K562 (cell line): ENCODE data around the gene LTBP1.

Experiments used
- ATF1 ChIP-seq, 2 experiments: fragments of 450-650 bp in 1 of 2; IDR thresholded peaks; 2 replicates each; pipeline ENCODE4 v1.6.1; 2016; ENCODE audit warnings: missing compliant biosample characterization in 1 of 2, missing genetic modification characterization in 1 of 2
- CHD1 ChIP-seq: fragments of 200-600 bp; sonication (generic); IDR thresholded peaks from one replicate; pipeline ENCODE4 v1.6.1; 2012; ENCODE audit warnings: mild to moderate bottlenecking, moderate library complexity, low read length, inconsistent platforms
- EP300 ChIP-seq: IDR thresholded peaks from 2 replicates; pipeline ENCODE4 v1.6.1; 2012; ENCODE audit warnings: low read length, improper control_type of control experiment
- HNRNPH1 ChIP-seq: fragments of 200-400 bp; formaldehyde crosslinking; optimal IDR thresholded peaks from 2 replicates; pipeline ENCODE3; 2017; ENCODE audit warnings: low read depth, mild to moderate bottlenecking, low read length, moderate library complexity
- JUND ChIP-seq, 2 experiments: IDR thresholded peaks; 2 replicates in 1 of 2; 3 replicates in 1 of 2; pipeline ENCODE4 v1.6.1; 2011; ENCODE audit warnings: borderline replicate concordance in 2 of 2, low read depth in 2 of 2, low read length in 2 of 2, improper control_type of control experiment in 1 of 2, missing biosample characterization in 1 of 2, missing genetic modification characterization in 1 of 2, missing genetic modification reagents in 1 of 2
- MCM2 ChIP-seq: fragments of 450-650 bp; IDR thresholded peaks from 2 replicates; pipeline ENCODE4 v1.6.1; 2017; ENCODE audit warnings: low read depth, mild to moderate bottlenecking
- MYC ChIP-seq, 2 experiments: fragments of 250-450 bp in 1 of 2; sonication (Bioruptor Pico) in 1 of 2; IDR thresholded peaks; 2 replicates each; pipeline versions ENCODE4 v1.5.1 to v1.6.1; 2012 to 2021; ENCODE audit warnings: low read depth in 2 of 2, borderline replicate concordance in 1 of 2, improper control_type of control experiment in 1 of 2, low read length in 1 of 2, mild to moderate bottlenecking in 1 of 2, moderate library complexity in 1 of 2
- SMARCC2 ChIP-seq: fragments of 450-650 bp; IDR thresholded peaks from 2 replicates; pipeline ENCODE4 v1.6.1; 2017; ENCODE audit warnings: antibody characterized with exemption, moderate library complexity, mild to moderate bottlenecking, low read depth
- ZNF23 ChIP-seq: fragments of 250-450 bp; sonication (Bioruptor Pico); IDR thresholded peaks from 2 replicates; pipeline ENCODE4 v1.4.0; 2020; ENCODE audit warnings: mild to moderate bottlenecking
- ZSCAN29 ChIP-seq: fragments of 450-650 bp; IDR thresholded peaks from 2 replicates; pipeline ENCODE4 v1.6.1; 2017
- TF ChIP-seq, protein P1 (sequence below): sonication (generic); formaldehyde crosslinking; IDR thresholded peaks from 2 replicates; pipeline ENCODE4 v1.8.1; 2023; ENCODE audit warnings: mild to moderate bottlenecking, missing genetic modification reagents, moderate library complexity
- TF ChIP-seq, protein P2 (sequence below), 3 experiments: IDR thresholded peaks in 2 of 3; conservative IDR thresholded peaks in 1 of 3; 2 replicates each; pipeline ENCODE4 v1.5.1; 2011 to 2012; ENCODE audit warnings: low read length in 3 of 3, mild to moderate bottlenecking in 3 of 3, control low read depth in 2 of 3, improper control_type of control experiment in 1 of 3, inconsistent platforms in 1 of 3, low read depth in 1 of 3, mixed read lengths in 1 of 3, moderate library complexity in 1 of 3; ENCODE audit not compliant: insufficient read depth in 2 of 3

DNA sequence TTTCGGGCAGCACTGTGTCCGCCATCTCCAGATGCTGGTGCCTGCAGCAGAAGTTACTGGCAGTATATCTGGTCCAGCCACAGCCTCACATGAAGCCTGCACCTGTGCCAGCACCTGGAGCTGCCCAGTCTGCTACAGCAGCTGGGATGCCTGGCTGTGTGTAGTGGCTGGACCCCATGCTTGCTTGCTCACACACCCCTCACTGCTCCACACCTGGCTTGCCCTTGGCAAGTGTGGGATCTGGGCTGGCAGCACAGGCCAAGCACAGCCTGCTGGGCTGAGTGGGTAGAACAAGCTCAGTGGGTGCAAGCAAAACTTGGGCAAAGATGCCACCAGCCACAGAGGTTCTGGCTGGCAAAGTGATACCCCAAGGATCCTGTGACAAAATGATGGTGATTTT lies 320.3 kb downstream of the LTBP1 start:
- TF ChIP-seq ZSCAN29 (no peak), JUND (IDR thresholded peaks at IDR 0.05; ENCODE audit: borderline replicate concordance, low read depth, low read length) (no peak), JUND (tag; IDR thresholded peaks at IDR 0.05; ENCODE audit: borderline replicate concordance, low read depth, low read length) (no peak), CHD1 (no peak), ATF1 (CRISPR knock-in tag; IDR thresholded peaks at IDR 0.05) (no peak), ATF1 (tag; IDR thresholded peaks at IDR 0.05) (no peak), ZNF23 (CRISPR knock-in tag) (no peak), EP300 (no peak), MCM2 (no peak), MYC (IDR thresholded peaks at IDR 0.05; ENCODE audit: low read depth, low read length) (no peak), MYC (CRISPR knock-in tag; IDR thresholded peaks at IDR 0.05; ENCODE audit: borderline replicate concordance, low read depth) (no peak), SMARCC2 (no peak), HNRNPH1 (no peak)
- TF ChIP-seq, protein P1, sequence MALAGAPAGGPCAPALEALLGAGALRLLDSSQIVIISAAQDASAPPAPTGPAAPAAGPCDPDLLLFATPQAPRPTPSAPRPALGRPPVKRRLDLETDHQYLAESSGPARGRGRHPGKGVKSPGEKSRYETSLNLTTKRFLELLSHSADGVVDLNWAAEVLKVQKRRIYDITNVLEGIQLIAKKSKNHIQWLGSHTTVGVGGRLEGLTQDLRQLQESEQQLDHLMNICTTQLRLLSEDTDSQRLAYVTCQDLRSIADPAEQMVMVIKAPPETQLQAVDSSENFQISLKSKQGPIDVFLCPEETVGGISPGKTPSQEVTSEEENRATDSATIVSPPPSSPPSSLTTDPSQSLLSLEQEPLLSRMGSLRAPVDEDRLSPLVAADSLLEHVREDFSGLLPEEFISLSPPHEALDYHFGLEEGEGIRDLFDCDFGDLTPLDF = no peak
- TF ChIP-seq, protein P2, sequence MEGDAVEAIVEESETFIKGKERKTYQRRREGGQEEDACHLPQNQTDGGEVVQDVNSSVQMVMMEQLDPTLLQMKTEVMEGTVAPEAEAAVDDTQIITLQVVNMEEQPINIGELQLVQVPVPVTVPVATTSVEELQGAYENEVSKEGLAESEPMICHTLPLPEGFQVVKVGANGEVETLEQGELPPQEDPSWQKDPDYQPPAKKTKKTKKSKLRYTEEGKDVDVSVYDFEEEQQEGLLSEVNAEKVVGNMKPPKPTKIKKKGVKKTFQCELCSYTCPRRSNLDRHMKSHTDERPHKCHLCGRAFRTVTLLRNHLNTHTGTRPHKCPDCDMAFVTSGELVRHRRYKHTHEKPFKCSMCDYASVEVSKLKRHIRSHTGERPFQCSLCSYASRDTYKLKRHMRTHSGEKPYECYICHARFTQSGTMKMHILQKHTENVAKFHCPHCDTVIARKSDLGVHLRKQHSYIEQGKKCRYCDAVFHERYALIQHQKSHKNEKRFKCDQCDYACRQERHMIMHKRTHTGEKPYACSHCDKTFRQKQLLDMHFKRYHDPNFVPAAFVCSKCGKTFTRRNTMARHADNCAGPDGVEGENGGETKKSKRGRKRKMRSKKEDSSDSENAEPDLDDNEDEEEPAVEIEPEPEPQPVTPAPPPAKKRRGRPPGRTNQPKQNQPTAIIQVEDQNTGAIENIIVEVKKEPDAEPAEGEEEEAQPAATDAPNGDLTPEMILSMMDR (IDR thresholded peaks at IDR 0.05 in 2 of 3, conservative IDR thresholded peaks at IDR 0.05 in 1 of 3; ENCODE audit: insufficient read depth in 2 of 3, low read depth in 1 of 3, low read length in 3 of 3) = no peak
